ENCODE results near the gene SGCE. TPM values are rescaled to one million over a fixed set of nuclear protein-coding genes. Genes with fewer than 3 reads are reported as not detected.

The SGCE gene
- total RNA-seq, 2 experiments from 2014 or later = 23.5 to 27.1 TPM

GRCh38 chr7:94612253-94612652 lies 43.7 kb downstream of the SGCE start:
- Histone ChIP-seq H3K4me1 (ENCODE audit: insufficient read depth, low read length, poor library complexity, severe bottlenecking) (no peaks in the 10 kb centered on the region), H3K4me2 (ENCODE audit: low read length) (no peak overlapping the region), H3K9me3 (ENCODE audit: low read length) (no peaks in the 10 kb centered on the region), H2AFZ (ENCODE audit: low read length) (no peak overlapping the region), H3K4me3 (ENCODE audit: low read depth, low read length, poor library complexity, severe bottlenecking) (no peak overlapping the region), H3K9me2 (ENCODE audit: insufficient read depth, low read length) (no peaks in the 10 kb centered on the region), H3K36me3 (ENCODE audit: insufficient read depth, low read length) (no peaks in the 10 kb centered on the region), H4K20me1 (ENCODE audit: insufficient read depth, low read length) (no peaks in the 10 kb centered on the region), H3K27ac (ENCODE audit: low read depth, low read length, poor library complexity, severe bottlenecking) (no peak overlapping the region), H3K79me2 (ENCODE audit: insufficient read depth, low read depth, low read length) (no peaks in the 10 kb centered on the region)
- POLR2A ChIA-PET = interaction anchor here (0.9 kb wide), 1 partner anchor 9 kb away, joined by 3 read pairs; no protein-coding TSS in a partner anchor
- CTCF ChIA-PET (ENCODE audit: unreplicated experiment) = no interaction called here
- BruUV-seq (replicated peaks) = no TSS peak
- TF ChIP-seq EZH2phosphoT487 (IDR thresholded peaks at IDR 0.05; ENCODE audit: borderline replicate concordance, low read depth, low read length) = no peak
- TF ChIP-seq, protein P1, sequence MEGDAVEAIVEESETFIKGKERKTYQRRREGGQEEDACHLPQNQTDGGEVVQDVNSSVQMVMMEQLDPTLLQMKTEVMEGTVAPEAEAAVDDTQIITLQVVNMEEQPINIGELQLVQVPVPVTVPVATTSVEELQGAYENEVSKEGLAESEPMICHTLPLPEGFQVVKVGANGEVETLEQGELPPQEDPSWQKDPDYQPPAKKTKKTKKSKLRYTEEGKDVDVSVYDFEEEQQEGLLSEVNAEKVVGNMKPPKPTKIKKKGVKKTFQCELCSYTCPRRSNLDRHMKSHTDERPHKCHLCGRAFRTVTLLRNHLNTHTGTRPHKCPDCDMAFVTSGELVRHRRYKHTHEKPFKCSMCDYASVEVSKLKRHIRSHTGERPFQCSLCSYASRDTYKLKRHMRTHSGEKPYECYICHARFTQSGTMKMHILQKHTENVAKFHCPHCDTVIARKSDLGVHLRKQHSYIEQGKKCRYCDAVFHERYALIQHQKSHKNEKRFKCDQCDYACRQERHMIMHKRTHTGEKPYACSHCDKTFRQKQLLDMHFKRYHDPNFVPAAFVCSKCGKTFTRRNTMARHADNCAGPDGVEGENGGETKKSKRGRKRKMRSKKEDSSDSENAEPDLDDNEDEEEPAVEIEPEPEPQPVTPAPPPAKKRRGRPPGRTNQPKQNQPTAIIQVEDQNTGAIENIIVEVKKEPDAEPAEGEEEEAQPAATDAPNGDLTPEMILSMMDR (conservative IDR thresholded peaks at IDR 0.05; ENCODE audit: low read length) = no peak
- intact Hi-C loops (cut with micrococcal nuclease; ENCODE audit: unreplicated experiment) = no loop called here
- DNase-seq (ENCODE audit: low spot score) = no peak

DNA sequence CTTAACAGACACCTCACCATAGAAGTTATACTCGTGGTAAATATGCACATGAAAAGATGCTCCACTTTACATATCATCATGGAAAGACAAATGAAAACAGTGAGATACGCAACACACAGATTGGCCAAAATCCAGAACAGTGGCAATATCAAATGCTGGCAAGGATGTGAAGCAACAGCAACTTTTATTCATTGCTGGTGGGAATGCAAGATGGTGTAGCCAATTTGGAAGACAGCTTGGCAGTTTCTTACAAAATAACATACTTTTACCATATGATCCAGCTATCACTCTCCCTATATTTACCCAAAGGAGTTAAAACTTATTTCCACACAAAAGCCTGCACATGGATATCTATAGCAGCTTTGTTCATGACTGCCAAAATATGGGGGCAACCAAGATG lies 46.4 kb downstream of the SGCE start:
- H2AFZ ChIP-seq (ENCODE audit: low read length) = no peak overlapping the region
- H3K9me3 ChIP-seq (ENCODE audit: low read length) = no peaks in the 10 kb centered on the region
- ChIA-PET POLR2A (interaction anchor here (0.7 kb wide), 1 partner anchor 71 kb away, joined by 3 read pairs; no protein-coding TSS in a partner anchor), CTCF (ENCODE audit: unreplicated experiment) (no interaction called here)
- H3K9me2 ChIP-seq (ENCODE audit: insufficient read depth, low read length) = no peaks in the 10 kb centered on the region
- no peak overlapping the region for H3K4me2 ChIP-seq (ENCODE audit: low read length)
- H3K4me1 ChIP-seq (ENCODE audit: insufficient read depth, low read length, poor library complexity, severe bottlenecking) = no peaks in the 10 kb centered on the region
- TF ChIP-seq EZH2phosphoT487 (IDR thresholded peaks at IDR 0.05; ENCODE audit: borderline replicate concordance, low read depth, low read length) = no peak
- TF ChIP-seq, protein P1 (conservative IDR thresholded peaks at IDR 0.05; ENCODE audit: low read length) = no peak
- H3K79me2 ChIP-seq (ENCODE audit: insufficient read depth, low read depth, low read length) = no peaks in the 10 kb centered on the region
- DNase-seq (ENCODE audit: low spot score) = no peak
- no peaks in the 10 kb centered on the region for H4K20me1 ChIP-seq (ENCODE audit: insufficient read depth, low read length)
- H3K36me3 ChIP-seq (ENCODE audit: insufficient read depth, low read length) = no peaks in the 10 kb centered on the region
- H3K4me3 ChIP-seq (ENCODE audit: low read depth, low read length, poor library complexity, severe bottlenecking) = no peak overlapping the region
- BruUV-seq (replicated peaks) = no TSS peak
- no peak overlapping the region for H3K27ac ChIP-seq (ENCODE audit: low read depth, low read length, poor library complexity, severe bottlenecking)
- intact Hi-C loops (cut with micrococcal nuclease; ENCODE audit: unreplicated experiment) = no loop called here

DNA sequence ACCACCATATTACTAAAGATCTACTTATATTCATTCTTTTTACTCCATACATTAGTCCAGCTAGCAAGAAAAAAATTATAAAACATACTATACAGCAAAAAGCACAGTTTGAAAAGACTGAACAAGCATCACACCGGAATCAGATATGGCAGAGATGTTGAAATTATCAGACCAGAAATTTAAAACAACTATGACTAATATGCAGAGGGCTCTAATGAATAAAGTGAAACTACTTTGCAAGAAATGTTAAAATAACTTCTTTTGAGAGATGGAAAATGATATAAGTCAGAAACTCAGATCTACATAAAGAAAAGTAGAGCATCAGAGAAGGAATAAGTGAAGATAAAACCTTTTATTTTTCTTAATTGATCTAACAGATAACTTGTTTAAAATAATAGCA lies 50.9 kb downstream of the SGCE start:
- intact Hi-C loops (cut with micrococcal nuclease; ENCODE audit: unreplicated experiment) = no loop called here
- BruUV-seq (replicated peaks) = no TSS peak
- Histone ChIP-seq H2AFZ (ENCODE audit: low read length) (no peak overlapping the region), H4K20me1 (ENCODE audit: insufficient read depth, low read length) (no peaks in the 10 kb centered on the region), H3K4me3 (ENCODE audit: low read depth, low read length, poor library complexity, severe bottlenecking) (no peak overlapping the region), H3K4me1 (ENCODE audit: insufficient read depth, low read length, poor library complexity, severe bottlenecking) (no peaks in the 10 kb centered on the region), H3K79me2 (ENCODE audit: insufficient read depth, low read depth, low read length) (no peaks in the 10 kb centered on the region), H3K27ac (ENCODE audit: low read depth, low read length, poor library complexity, severe bottlenecking) (no peak overlapping the region), H3K4me2 (ENCODE audit: low read length) (no peak overlapping the region), H3K9me3 (ENCODE audit: low read length) (no peaks in the 10 kb centered on the region), H3K36me3 (ENCODE audit: insufficient read depth, low read length) (no peaks in the 10 kb centered on the region), H3K9me2 (ENCODE audit: insufficient read depth, low read length) (no peaks in the 10 kb centered on the region)
- POLR2A ChIA-PET = no interaction called here
- DNase-seq (ENCODE audit: low spot score) = no peak
- CTCF ChIA-PET (ENCODE audit: unreplicated experiment) = no interaction called here
- TF ChIP-seq EZH2phosphoT487 (IDR thresholded peaks at IDR 0.05; ENCODE audit: borderline replicate concordance, low read depth, low read length) = no peak
- TF ChIP-seq, protein P1 (conservative IDR thresholded peaks at IDR 0.05; ENCODE audit: low read length) = no peak
